NCI-H128 (cell line): ENCODE data around the gene ZNF334.

Experiments used
- DNase-seq: peaks from one replicate; lab custom pipeline; 2025; ENCODE audit not compliant: unreplicated experiment; lab: John Stamatoyannopoulos, UW

Gene ZNF334

DNA sequence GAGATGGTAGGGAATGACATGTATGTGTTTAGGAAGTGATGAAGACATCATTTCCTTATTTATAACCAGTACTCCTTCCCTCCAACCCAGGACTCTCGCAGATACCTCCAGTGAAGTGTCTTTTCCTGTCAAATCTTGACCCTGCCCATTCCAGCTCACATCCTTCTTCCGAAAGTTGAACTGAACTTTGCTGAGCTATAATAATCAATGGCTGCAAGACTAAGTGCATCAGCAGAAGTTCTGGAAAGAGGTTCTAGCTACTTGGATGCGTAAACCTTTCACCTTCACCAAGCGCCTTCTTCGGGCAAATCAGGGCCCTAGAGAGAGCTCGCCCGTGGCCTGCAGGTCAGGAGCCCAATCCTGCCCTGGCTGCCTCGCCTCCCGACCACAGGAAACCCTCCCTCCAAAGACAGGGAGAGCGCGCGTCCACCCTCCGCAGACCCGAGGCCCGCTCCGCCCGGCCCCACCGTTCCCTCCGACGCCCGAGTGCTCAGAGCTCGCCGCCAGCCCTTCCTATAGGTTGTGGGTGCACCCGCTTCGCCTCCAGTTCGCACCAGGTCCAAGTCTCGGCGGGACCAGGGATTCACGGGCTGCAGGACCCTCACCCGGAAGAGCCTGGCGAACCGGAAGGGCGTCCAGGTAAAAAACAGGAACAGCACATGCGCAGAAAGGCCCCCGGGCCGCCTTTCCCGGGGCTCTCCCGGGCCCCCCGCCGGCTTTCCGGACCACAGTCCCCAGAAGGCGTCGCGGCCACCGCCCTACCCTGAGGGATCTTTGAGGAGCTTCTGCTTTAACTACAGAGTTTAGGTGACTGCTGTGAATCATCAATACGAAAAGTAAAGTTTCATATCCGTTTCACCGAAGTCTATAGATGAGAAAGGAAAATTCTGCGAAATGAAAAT lies at the start of gene ZNF334:
Gene ZNF334 (minus strand): TSS at position 617 of the 902 bp plus-strand sequence. CDS start 1,457 bp downstream, outside the sequence.
- DNase-seq = peak; percentile 41

DNA sequence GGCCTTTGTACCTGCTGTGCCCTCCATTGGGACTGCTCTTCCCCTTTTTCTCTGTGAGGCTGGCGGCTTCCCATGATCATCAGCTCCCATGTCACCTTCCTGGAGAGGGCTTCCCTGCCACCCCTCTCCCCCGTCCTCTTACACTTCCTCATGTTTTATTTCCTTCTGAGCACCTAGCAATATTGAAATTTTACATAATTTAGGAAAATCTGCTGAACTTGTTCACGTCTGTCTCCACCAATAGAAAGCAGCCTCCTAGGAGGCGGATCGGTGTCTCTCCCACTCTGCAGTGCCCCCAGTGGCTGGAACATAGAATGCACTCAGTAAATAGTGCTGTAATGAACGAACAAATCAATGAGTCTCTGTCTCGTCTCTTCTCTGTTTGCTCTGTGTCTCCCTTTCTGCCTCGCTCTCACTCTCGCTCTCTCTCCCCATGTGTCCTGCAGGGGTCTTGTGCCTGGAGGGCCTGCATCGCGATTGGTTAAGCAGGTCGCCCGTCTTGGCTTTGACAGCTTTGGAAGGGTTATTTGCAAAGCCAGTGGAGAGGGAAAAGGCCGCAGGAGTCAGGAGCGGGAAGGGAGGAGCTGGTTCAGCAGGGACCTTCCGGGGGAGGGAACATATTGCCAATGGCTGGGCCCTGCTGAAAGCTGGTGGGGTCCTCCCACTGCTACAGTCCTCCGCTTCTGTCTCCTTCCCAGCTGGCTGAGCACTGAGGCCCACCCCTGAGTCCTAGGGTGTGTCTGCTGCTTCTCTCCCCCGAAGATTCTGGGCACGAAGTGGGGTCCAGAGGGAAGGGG lies 49.2 kb upstream of the ZNF334 start:
- no peak for DNase-seq

DNA sequence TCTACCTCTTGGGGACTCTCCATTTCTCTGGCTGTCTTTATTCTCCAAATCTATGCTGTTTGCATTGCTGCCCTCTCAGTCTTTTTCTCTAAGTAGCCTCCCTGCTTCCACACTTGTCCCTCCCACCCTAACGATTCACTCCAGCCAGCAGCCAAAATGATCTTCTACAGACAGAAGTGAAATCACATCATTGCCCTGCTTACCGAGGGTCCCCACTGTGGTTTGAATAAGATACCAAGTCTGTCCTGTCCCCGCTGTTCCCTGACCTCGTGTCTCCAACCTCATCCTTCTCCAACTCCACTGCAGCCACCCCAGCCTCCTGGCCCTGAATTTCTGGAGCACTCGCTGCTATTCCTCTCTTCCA lies 48.6 kb upstream of the ZNF334 start:
- DNase-seq = no peak

DNA sequence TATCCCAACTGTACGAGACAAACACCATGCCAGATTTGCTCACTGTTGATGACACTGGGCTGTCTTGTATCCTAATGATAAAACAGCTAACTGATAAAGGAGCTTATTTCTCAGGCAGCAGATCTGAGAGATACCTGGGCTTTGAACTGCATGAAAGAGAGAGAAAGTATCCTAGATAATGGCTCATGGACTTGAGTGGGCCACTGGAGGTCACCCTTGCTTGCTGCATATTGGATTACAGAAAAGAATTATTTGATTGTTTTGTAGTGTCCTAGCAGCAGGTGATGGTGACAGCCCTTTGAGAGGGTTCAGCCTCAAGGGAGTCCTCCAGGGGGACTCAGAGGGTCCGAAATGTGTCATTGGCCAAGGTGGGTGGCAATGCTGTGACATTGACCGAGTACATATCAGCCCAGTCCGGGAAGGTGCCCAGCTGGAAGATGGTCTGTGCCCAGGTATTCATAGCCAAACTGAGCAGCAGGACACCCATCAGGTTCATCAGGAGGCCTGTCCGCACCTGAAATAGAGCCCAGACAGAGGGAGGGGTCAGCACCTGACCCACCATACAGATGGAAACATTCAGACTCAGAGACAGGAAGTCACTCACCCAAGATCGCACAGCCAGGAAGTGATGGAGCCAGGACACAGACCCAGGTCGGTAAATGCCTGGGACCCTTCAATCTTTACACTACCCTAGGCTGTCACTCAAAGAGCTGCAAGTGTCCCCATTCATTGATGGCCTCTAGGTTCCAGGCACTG lies 46.5 kb upstream of the ZNF334 start:
- DNase-seq = no peak

DNA sequence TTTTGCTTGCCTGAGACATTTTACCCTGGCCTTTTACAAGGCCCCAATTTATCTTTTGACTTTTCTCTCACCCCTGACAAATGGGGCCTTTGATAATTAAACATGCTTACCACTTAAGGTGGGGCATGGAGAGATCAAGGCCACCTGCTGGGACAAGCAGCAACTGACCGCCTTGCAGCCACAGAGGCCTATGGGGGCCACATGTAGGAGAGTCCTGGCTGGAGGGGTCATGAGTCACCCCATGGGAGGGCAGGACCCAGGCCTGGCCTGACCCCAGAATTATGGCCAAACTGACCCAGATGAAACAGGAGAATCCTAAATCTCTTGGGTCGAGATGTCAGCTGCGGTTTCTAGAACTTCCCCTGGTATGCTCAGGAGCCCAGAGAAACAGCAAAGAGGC lies 45.6 kb upstream of the ZNF334 start:
- DNase-seq = no peak

DNA sequence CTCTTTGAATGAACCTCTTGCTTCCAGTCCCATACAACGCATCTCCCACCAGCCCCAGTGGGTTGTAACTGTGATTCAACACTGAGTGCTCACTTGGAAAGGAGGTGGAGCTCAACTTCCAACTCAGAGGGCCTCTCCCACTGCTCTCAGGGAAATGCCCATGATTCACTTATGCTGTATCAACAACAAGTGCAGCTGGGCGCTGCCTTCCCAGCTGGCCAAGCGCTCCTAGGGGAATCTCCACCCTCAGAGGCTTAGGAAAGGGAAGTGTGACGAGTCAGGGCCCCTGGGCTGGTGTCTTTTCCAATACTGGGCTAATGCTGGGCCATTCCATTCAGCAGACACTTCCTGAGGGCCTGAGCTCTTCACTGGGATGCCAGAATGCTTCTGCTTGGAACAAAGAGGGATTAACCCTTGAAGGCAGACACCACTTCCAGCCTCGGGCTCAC lies 45.2 kb upstream of the ZNF334 start:
- DNase-seq = no peak

DNA sequence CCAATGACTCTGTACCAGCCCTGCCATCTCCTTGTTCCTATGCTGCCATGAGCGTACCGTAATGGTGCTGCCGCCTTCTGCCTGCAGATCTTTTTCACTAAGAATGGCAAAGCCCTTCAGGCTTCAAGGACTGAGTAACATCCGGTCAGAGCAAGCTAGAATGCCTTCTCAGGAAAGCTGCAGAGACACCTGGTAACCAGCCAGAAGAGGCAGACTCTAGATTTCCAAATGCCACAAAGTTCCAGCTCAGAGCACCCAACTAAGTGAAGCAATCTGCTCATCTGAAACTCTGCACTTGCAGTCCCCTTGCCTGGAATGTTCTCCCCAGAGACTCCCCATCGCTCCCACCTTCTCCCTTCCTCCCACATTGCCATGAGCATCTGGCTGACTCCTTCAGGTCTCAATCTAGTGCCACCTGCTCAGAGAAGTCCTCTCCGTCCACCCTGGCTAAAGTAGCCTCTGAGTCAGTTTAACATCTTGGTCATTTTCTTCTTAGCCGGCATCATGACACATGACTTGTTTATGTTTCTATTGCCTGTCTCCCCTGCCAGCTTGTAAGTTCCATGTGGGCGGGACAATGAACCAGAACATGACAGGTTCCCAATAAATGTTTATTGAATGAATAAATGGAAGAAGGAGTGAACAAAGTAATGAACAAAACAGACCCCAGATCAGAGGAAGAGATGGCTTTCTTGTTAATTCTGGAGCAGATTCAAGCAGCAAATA lies 44.0 kb upstream of the ZNF334 start:
- no peak for DNase-seq

DNA sequence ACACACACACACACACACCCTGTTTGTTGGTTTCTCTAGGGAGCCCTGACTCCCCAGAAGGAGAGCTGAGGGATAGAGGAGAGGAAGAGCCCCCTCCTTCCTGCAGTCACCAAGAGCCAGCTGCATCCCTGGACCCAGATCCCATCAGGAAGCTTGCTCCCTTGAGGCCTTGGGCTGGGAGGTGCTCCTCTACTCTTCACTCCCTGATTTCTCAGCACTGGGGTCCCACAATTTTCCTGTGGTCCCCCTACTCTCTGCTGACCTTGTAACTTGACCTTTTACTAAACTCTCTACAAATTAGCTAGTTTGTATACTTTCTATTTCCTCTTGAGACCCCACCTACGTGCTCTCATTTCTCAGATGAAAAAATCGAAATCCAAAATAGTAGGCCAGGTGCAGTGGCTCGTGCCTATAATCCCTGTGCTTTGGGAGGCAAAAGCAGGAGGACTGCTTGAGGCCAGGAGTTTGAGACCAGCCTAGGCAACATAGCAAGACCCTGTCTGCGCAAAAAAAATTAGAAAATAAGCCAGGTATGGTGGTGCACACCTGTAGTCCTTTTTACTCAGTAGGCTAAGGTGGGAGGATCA lies 42.1 kb upstream of the ZNF334 start:
- no peak for DNase-seq

DNA sequence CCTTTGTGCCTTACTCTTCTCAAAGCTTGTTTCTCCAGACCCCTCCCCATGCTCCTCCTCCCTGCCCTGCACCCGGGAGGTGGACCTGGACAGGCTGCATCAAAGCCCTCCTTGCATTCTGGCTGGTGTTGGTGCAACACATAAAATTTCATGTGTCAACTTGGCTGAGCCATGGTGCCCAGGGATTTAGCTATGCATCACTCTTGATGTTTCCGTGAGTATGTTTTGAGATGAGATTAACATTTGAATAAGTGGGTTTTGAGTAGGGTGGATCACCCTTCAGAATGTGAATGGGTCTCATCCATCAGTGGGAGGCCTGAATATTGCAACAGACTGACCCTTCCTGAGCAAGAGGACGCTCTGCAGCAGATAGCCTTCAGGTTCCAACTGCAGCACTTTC lies 41.5 kb upstream of the ZNF334 start:
- no peak for DNase-seq

DNA sequence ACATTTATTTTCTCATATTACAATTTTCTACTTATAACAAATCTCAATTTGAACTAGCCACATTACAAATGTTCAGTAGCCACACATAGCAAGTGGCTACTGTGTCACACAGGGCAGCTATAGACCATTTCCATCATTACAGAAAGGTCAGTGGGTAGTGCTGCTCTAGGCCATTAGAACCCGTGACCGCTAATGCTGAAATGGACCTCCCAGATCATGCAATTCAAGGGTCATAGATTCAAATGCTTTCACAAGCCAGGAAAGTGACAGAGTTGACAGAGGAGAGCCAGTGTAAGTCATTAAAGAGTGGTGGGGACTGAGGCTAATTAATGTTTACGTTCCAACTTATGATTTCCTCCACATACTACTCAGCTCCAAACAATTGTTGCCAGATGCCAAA lies 40.6 kb upstream of the ZNF334 start:
- no peak for DNase-seq

DNA sequence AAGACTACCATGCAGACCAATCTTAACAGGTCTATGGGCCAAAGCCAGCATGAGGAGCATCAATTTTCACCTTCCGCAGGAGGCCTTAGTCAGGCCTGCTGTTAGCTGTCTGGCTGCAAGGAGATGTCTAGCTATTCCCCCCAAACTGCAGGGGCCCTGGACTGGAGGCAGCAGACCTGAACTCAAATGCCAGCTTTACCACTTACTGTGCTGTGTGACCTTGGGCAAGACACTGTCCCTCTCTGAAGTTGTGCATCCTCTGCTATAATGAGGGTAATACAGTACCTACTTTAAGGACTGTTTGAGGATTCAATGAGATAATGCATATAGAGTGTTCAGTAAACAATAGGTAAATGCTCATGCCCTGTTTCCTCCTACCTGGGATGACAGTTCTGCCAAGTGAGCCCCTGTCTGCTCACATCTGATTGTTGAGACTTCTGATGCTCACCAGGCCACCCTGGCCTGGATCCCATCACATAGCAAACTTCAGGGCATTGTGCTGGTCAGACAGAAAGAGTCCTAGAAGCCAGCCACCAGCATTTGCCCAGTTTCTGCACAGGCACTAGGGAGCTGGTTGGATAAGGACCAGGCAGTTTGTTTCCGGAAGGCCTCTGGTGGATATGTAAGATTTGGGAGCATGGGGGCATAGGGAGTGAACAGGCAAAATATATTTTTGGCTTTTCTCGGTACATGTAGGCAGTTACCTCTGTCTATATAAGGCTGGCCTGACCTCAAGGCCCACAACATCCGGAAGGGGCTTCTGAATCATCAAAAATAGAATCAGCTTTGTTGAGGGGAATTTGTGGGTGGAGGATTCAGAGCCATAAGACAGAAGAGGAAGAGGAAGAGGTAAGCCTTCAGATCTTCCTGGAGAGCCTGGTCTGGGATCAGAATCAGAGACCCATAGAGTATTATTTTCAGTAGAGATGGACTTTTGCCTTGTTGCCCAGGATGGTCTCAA lies 39.4 kb upstream of the ZNF334 start:
- no peak for DNase-seq

DNA sequence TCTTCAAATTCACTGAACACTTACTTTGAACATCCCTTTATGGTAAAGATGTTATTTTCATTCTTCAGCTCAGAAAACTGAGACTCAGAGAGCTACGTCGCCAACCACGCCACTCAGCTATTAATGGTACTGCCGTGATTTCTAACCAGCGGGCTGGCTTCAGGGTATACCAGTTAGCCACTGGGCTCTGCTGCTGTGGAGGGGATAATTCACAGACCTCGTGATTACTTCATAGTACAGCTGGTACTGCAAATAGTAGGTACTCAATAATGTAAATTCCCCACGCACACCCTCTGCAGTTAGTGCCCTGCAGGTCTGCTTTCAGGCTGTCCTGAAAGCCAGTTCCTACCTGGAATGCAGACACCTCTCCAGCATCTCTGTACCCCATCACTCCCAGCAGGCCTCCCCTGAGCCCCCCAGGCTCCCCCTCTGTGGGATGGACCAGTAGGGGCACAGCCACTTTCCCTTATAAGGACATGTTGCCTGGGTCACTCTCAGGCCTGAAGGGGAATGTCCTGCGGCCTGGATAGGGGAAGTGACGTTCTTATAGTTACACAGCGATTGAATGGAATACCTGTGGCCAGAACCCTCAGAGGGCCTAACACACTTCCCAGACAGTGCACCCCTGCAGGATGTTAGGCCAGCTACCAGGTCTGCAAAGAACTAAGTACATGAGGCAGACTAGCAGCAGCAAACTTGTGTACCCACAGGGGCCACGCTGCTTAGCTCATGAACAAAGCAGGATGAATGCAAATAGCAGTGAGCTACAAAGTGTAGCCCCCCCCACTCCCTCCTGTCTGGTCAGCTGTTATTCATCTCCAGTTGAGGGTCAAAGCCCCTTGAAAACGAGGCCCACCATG lies 38.4 kb upstream of the ZNF334 start:
- no peak for DNase-seq

DNA sequence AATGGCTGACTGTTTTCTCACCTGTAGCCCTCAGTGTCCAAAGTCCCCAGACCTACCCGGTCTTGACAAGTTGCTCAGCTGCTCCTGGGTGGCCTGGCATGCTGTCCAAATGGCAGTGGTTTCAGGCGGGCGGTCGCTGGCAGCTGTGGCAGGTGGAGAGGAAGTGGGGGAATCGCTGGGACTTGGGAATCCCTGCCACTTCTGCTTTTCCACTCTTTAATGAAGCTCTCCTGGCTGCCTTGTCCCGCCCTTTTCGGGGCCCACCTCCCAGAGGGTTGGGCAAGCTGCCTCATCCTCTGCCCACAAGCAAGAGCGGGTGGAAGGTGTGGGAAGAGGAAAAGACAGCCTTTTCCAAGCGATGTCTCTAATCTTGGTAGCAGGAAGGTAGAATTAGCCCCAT lies 37.1 kb upstream of the ZNF334 start, which contains the start of gene OCSTAMP:
Gene OCSTAMP (minus strand): TSS at position 194 of the 400 bp plus-strand sequence. CDS start 94 bp downstream, at position 100.
- DNase-seq = no peak

DNA sequence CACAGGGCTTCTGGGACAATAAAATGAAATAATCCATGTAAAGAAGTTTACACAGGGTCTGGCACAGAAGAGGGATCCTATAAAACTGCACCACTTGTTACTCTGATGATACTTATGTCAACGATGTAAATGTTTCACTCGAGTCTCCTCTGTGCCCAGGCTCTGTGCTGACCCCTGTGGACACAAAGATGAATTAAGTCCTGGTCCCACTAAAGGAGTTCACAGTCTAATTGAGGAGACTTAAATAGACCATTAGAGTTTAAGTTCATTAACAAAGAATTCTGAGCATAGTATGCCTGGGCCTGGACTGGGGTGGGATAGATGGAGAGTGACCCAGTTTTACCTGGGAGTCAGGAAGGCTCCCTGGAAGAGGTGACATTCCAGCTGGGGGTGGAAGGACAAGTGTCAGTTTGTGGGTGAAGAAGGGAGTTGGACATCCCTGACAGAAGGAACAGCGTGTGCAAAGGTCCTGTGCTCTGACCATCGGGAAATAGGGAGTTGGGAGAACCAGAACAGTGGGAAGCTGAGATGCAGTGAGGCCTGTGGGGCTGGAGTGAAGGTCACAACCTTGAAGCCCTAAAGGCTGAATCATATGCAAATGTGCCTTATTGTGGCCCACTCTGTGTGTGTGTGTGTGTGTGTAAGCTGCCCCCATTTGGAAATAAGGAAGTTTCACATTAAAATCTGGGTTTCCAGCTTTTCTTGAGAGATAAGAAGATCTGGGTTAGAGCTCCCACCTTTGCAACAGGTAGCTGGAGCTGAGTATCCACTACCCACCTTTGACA lies 36.0 kb upstream of the ZNF334 start:
- DNase-seq = no peak

DNA sequence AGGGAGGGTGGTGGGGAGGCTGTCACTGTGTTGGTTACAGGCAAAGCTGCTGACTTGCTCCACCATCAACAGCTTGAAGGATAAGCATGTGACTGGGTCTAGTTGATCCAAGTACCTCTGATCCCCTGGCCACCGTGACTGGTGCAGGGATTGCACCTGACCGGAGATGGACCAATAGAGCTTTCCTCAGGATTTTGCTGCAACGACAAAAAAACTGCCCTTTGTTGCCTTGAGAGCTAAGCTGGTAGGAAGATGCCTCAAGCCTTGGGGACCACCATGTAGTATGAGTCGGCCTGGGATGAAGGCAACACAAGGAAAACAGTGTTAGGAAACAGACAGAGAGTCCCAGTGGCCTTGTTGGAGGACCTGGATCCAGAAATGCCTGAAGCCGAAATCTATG lies 35.3 kb upstream of the ZNF334 start:
- DNase-seq = no peak

DNA sequence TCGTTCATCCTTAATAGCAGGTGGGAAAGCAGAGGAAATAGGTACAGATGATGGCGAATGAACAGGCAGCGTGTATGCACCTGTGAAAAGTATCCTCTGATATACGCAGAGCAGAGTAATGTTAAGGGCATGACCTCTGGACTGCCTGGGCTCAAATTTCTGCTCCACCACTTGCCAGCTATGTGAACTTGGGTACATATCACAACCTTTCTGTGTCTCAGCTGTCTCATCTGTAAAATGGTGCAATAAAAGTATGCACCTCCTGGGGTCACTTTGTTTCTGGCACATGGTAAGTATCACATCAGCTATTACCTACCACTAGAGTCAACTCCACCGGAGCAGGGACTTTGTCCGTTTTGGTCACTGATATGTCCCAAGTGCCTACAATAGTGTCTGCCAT lies 34.6 kb upstream of the ZNF334 start:
- no peak for DNase-seq

DNA sequence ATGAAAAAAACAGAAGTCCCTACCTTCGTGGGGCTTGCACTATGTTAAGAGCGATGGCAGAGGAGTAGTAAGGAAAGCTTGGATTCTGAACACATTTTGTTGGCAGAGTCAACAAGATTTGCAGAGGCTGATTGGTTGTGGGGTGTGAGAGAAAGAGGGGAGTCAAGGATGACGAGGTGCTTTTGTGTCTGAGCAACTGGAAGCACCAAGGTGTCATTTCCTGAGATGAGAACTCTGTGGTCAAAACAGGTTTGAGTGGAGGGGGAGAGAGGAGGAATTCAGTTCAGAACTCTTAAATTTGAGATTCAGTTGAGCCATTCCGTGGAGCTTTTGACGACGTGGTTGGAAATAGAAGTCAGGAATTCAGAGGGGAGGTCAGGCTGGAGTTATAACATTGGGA lies 33.6 kb upstream of the ZNF334 start:
- no peak for DNase-seq
